PC-3 (cell line): ENCODE measurements around the gene TTLL7. TPM values are rescaled to one million over a fixed set of nuclear protein-coding genes. Genes with fewer than 3 reads are reported as not detected.

Source experiments
- ATAC-seq: fragments of 200-7000 bp; cut with Tn5 transposase; 2 replicates; pipeline ENCODE4 v1.9.1; 2020; ENCODE audit warnings: mild to moderate bottlenecking, moderate library complexity
- BruUV-seq: library from RNA; stranded (reverse); fragments of 400-500 nt; replicated peaks from 2 replicates; lab custom pipeline; 2021; lab: Mats Ljungman, UMichigan
- CTCF ChIA-PET: fragments of 300-600 bp; sonication (Branson Sonifier 250); formaldehyde crosslinking; loops from one replicate; lab custom pipeline; 2022; ENCODE audit warnings: antibody characterized with exemption; lab: Charles Lee
- POLR2A ChIA-PET: fragments of 300-600 bp; sonication (Branson Sonifier 250); formaldehyde crosslinking; loops from one replicate; lab custom pipeline; 2022; ENCODE audit warnings: antibody characterized with exemption; ENCODE audit not compliant: unreplicated experiment; lab: Charles Lee
- DNase-seq: peaks from one replicate; pipeline ENCODE4 v3.0.0-alpha.2; 2015
- H2AFZ ChIP-seq: fragments of 300-600 bp; sonication (generic); 2 replicates; pipeline ENCODE4 v1.6.0; 2016; ENCODE audit warnings: antibody characterized with exemption, low read length
- H3F3A ChIP-seq: fragments of 300-600 bp; sonication (generic); one replicate; pipeline ENCODE4 v1.6.0; 2017; ENCODE audit warnings: antibody characterized with exemption, low read length, control low read depth, mild to moderate bottlenecking; ENCODE audit not compliant: unreplicated experiment
- H3K27ac ChIP-seq: fragments of 300-600 bp; sonication (generic); 2 replicates; pipeline ENCODE4 v1.5.1; 2016; ENCODE audit warnings: mild to moderate bottlenecking, low read length
- H3K27me3 ChIP-seq: fragments of 300-600 bp; sonication (generic); 2 replicates; pipeline ENCODE4 v1.6.1; 2016; ENCODE audit warnings: low read length, mixed read lengths
- H3K36me3 ChIP-seq: fragments of 300-600 bp; sonication (generic); 2 replicates; pipeline ENCODE4 v1.6.1; 2016; ENCODE audit warnings: low read depth, mixed run types, low read length, mixed read lengths
- H3K4me1 ChIP-seq: fragments of 300-600 bp; sonication (generic); 2 replicates; pipeline ENCODE4 v1.5.1; 2016; ENCODE audit warnings: low read length; ENCODE audit not compliant: insufficient read depth
- H3K4me2 ChIP-seq: fragments of 300-600 bp; sonication (generic); 2 replicates; pipeline ENCODE4 v1.6.0; 2016; ENCODE audit warnings: low read length
- H3K4me3 ChIP-seq: fragments of 300-600 bp; sonication (generic); 2 replicates; pipeline ENCODE4 v1.5.1; 2016; ENCODE audit warnings: mild to moderate bottlenecking, low read length, mixed read lengths
- H3K79me2 ChIP-seq: fragments of 300-600 bp; sonication (generic); 2 replicates; pipeline ENCODE4 v1.6.1; 2017; ENCODE audit warnings: low read length, mixed read lengths
- H3K9ac ChIP-seq: fragments of 300-600 bp; sonication (generic); 2 replicates; pipeline ENCODE4 v1.6.0; 2016; ENCODE audit warnings: mild to moderate bottlenecking, low read length
- H3K9me2 ChIP-seq: fragments of 300-600 bp; sonication (generic); replicated peaks from 2 replicates; pipeline ENCODE4 v1.6.1; 2016; ENCODE audit warnings: mixed run types, low read length, mixed read lengths
- H3K9me3 ChIP-seq: fragments of 300-600 bp; sonication (generic); 2 replicates; pipeline ENCODE4 v1.6.1; 2016; ENCODE audit warnings: low read length, mixed read lengths
- H4K20me1 ChIP-seq: fragments of 300-600 bp; sonication (generic); 2 replicates; pipeline ENCODE4 v1.6.1; 2016; ENCODE audit warnings: low read length, mixed read lengths
- EZH2 ChIP-seq: fragments of 300-600 bp; sonication (generic); IDR thresholded peaks from one replicate; pipeline ENCODE4 v1.6.1; 2017; ENCODE audit warnings: antibody characterized with exemption, mild to moderate bottlenecking, low read length; ENCODE audit not compliant: unreplicated experiment
- EZH2phosphoT487 ChIP-seq: fragments of 300-600 bp; sonication (generic); IDR thresholded peaks from 2 replicates; pipeline ENCODE4 v1.6.1; 2018; ENCODE audit warnings: mild to moderate bottlenecking, antibody characterized with exemption, low read length, borderline replicate concordance
- intact Hi-C: fragments of 100-400 bp; cut with micrococcal nuclease; formaldehyde crosslinking; loops from 2 replicates; pipeline ENCODE4 v1.9.0; 2023
- total RNA-seq: library from RNA; depleted of rRNA; stranded (reverse); fragments of >200 nt; gene quantifications from 2 replicates; pipeline ENCODE4 v1.2.3, GENCODE V29; 2014
- TF ChIP-seq, protein P1 (sequence below): fragments of 300-600 bp; sonication (generic); conservative IDR thresholded peaks from 2 replicates; pipeline ENCODE4 v1.5.1; 2017; ENCODE audit warnings: antibody characterized with exemption, low read depth, mild to moderate bottlenecking, low read length

Gene TTLL7
- total RNA-seq, 1 experiment from 2014 or later, result 3.8 TPM

DNA sequence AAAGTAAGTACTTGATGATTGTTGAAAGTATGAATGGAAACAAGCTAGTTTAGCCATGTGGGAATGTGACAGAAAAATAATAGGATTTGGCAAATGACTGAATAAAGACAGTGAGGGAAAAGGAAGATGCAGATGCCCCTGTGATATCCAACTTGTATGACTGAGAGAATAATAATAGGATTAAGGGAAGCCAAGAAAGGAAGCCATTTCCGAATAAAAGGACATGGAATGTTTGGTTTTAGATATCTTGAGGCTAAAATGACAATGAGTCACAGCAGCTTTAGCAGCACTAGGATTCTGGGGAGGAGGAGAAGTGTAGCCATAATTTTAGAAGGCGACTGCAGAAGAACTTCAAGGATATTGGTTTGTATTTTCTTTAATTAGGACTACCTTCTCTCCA, 109.2 kb downstream of the TTLL7 start:
- H3K9me3 ChIP-seq, result no peaks in the 10 kb centered on the region
- no peaks in the 10 kb centered on the region for H4K20me1 ChIP-seq
- intact Hi-C loops, result no loop called here
- H3K9ac ChIP-seq, result no peak overlapping the region
- no peaks in the 10 kb centered on the region for H3K36me3 ChIP-seq
- no peak overlapping the region for H3K27ac ChIP-seq
- no peak overlapping the region for H3K4me3 ChIP-seq
- BruUV-seq, result no TSS peak
- peak; percentile 96 for ATAC-seq
- ChIA-PET CTCF (no interaction called here), POLR2A (no interaction called here)
- peak; percentile 72 for DNase-seq
- peaks cover 15% of the 10 kb centered on the region for H3K4me1 ChIP-seq
- H3F3A ChIP-seq, result no peaks in the 10 kb centered on the region
- peak overlapping the region; percentile 38; the same call in 1 of the 2 replicates for H3K4me2 ChIP-seq
- no peaks in the 10 kb centered on the region for H3K9me2 ChIP-seq
- no peak for TF ChIP-seq EZH2phosphoT487
- TF ChIP-seq, protein P1, sequence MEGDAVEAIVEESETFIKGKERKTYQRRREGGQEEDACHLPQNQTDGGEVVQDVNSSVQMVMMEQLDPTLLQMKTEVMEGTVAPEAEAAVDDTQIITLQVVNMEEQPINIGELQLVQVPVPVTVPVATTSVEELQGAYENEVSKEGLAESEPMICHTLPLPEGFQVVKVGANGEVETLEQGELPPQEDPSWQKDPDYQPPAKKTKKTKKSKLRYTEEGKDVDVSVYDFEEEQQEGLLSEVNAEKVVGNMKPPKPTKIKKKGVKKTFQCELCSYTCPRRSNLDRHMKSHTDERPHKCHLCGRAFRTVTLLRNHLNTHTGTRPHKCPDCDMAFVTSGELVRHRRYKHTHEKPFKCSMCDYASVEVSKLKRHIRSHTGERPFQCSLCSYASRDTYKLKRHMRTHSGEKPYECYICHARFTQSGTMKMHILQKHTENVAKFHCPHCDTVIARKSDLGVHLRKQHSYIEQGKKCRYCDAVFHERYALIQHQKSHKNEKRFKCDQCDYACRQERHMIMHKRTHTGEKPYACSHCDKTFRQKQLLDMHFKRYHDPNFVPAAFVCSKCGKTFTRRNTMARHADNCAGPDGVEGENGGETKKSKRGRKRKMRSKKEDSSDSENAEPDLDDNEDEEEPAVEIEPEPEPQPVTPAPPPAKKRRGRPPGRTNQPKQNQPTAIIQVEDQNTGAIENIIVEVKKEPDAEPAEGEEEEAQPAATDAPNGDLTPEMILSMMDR, result no peak
- no peak for TF ChIP-seq EZH2
- H2AFZ ChIP-seq, result no peak overlapping the region
- H3K27me3 ChIP-seq, result no peaks in the 10 kb centered on the region
- no peaks in the 10 kb centered on the region for H3K79me2 ChIP-seq

DNA sequence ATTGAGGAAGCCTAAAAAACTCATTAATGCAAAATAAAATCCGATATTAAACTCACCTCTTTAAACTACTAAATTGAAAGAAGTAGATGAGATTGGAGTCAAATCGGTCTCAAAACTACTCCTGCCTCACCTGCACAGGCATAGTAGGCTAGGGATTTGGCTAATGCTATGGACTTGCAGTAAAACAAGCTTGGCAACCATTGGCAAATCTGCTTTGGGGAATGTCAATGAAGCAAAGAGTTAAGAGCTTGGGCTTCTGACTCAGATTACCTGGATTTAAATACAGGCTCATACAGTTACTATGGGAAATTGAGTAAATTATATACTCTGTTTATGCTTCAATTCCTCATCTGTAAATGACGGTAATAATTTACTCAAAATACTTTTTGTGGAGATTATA, 111.4 kb downstream of the TTLL7 start:
- ChIA-PET POLR2A (no interaction called here), CTCF (no interaction called here)
- Histone ChIP-seq H4K20me1 (no peaks in the 10 kb centered on the region), H2AFZ (no peak overlapping the region), H3F3A (no peaks in the 10 kb centered on the region), H3K9me2 (no peaks in the 10 kb centered on the region), H3K27ac (no peak overlapping the region), H3K9ac (no peak overlapping the region), H3K4me1 (peaks cover 21% of the 10 kb centered on the region), H3K4me3 (no peak overlapping the region), H3K9me3 (no peaks in the 10 kb centered on the region), H3K79me2 (no peaks in the 10 kb centered on the region), H3K4me2 (no peak overlapping the region), H3K27me3 (no peaks in the 10 kb centered on the region), H3K36me3 (no peaks in the 10 kb centered on the region)
- DNase-seq (no peak), ATAC-seq (no peak)
- intact Hi-C loops, result no loop called here
- BruUV-seq, result no TSS peak
- TF ChIP-seq EZH2phosphoT487 (no peak), EZH2 (no peak)
- TF ChIP-seq, protein P1, result no peak

DNA sequence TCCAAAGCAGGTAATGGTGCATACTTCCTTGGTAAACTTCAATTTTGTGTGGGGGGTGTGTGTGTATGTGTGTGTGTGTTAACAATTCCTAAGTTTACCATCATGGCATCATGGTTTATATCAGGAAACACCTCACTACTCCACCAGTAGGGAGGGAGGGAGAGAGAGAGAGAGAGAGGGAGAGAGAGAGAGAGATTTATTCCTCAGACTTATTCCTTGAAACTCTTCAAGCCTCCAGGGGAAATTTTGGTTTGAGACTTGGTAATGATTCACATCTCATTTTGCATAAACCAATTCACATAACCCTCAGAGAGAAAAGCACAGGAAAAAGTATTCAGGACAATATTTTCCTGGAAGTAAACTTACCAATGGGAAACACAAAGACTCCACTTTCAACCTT, 115.0 kb downstream of the TTLL7 start:
- Histone ChIP-seq H3K4me2 (no peak overlapping the region), H3K27ac (no peak overlapping the region), H3K79me2 (no peaks in the 10 kb centered on the region), H2AFZ (no peak overlapping the region), H4K20me1 (no peaks in the 10 kb centered on the region), H3F3A (no peaks in the 10 kb centered on the region), H3K36me3 (no peaks in the 10 kb centered on the region), H3K9ac (no peak overlapping the region), H3K9me3 (no peaks in the 10 kb centered on the region), H3K27me3 (no peaks in the 10 kb centered on the region), H3K4me3 (no peak overlapping the region), H3K4me1 (peaks cover 8% of the 10 kb centered on the region), H3K9me2 (no peaks in the 10 kb centered on the region)
- BruUV-seq, result no TSS peak
- ChIA-PET CTCF (no interaction called here), POLR2A (no interaction called here)
- TF ChIP-seq, protein P1, result no peak
- TF ChIP-seq EZH2 (no peak), EZH2phosphoT487 (no peak)
- intact Hi-C loops, result loop anchor here (2.0 kb wide), 1 partner anchor 17 kb away; no protein-coding TSS in a partner anchor
- DNase-seq, result peak; percentile 25
- no peak for ATAC-seq
